ENCODE results near the gene SLC25A4. TPM values are rescaled to one million over a fixed set of nuclear protein-coding genes. Genes with fewer than 3 reads are reported as not detected.

The SLC25A4 gene
- total and polyA plus RNA-seq, 2 of the 13 experiments (the other 11 are each of a cell fraction or from before 2014, with no cell fraction given): 30.3 to 42.1 TPM

DNA sequence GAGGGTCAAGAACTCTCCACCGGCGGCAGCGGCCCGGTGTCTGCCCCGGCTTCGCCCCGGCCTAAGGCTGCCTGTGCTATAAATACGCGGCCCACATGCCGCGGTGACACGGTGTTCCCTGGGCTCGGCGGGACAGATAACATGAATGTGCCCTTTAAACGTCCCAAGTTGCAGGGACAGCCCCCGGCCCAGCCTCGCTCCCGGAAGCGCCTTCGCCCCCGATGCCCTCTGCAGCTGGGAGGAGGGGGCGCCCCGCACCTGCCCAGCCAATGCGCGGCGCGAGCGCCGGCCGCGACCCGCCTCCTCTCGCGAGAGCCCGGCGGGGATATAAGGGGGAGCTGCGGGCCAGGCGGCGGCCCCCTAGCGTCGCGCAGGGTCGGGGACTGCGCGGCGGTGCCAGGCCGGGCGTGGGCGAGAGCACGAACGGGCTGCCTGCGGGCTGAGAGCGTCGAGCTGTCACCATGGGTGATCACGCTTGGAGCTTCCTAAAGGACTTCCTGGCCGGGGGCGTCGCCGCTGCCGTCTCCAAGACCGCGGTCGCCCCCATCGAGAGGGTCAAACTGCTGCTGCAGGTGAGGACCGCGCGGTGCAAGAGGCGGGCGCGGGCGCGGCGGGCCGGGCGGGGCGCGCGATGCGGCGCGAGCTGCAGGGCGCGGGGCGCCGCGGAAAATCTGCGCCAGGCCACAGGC is at the start of gene SLC25A4 (continued):
- TF ChIP-seq AKAP8 (CRISPR knock-in tag; IDR thresholded peaks at IDR 0.05) (peak; percentile 26; the same call in 1 of the 2 replicates), ZKSCAN8 (CRISPR knock-in tag; IDR thresholded peaks at IDR 0.05; ENCODE audit: borderline replicate concordance) (no peak), ZNF235 (CRISPR knock-in tag; IDR thresholded peaks at IDR 0.05; ENCODE audit: borderline replicate concordance) (no peak), CBX5 (CRISPR knock-in tag; IDR thresholded peaks at IDR 0.05; ENCODE audit: borderline replicate concordance) (peak; percentile 38; the same call in 1 of the 2 replicates), MIER3 (CRISPR knock-in tag; IDR thresholded peaks at IDR 0.05; ENCODE audit: borderline replicate concordance) (0 out of 2 replicates have a peak, but pooled peaks have one; percentile 46), ZNF549 (CRISPR knock-in tag; IDR thresholded peaks at IDR 0.05) (0 out of 2 replicates have a peak, but pooled peaks have one; percentile 32), PAX8 (CRISPR knock-in tag; IDR thresholded peaks at IDR 0.05; ENCODE audit: borderline replicate concordance) (no peak), HNF4A (CRISPR knock-in tag; IDR thresholded peaks at IDR 0.05) (0 out of 2 replicates have a peak, but pooled peaks have one; percentile 29), ZNF766 (CRISPR knock-in tag; IDR thresholded peaks at IDR 0.05; ENCODE audit: borderline replicate concordance) (peak; percentile 66; the same call in 1 of the 2 replicates), NFYB (CRISPR knock-in tag; IDR thresholded peaks at IDR 0.05) (peak; percentile 86), SRF (IDR thresholded peaks at IDR 0.05; ENCODE audit: low read depth, low read length) (no peak), ZNF326 (CRISPR knock-in tag; IDR thresholded peaks at IDR 0.05; ENCODE audit: borderline replicate concordance) (no peak), DR1 (CRISPR knock-in tag; IDR thresholded peaks at IDR 0.05) (peak; percentile 97), POLR2A (IDR thresholded peaks at IDR 0.05; ENCODE audit: insufficient read depth in 1 of 2, low read depth in 2 of 2, low read length in 2 of 2) (peak; percentile 95 to 98), NFE2L2 (IDR thresholded peaks at IDR 0.05; ENCODE audit: low read length) (no peak)
- TF ChIP-seq, protein P1, sequence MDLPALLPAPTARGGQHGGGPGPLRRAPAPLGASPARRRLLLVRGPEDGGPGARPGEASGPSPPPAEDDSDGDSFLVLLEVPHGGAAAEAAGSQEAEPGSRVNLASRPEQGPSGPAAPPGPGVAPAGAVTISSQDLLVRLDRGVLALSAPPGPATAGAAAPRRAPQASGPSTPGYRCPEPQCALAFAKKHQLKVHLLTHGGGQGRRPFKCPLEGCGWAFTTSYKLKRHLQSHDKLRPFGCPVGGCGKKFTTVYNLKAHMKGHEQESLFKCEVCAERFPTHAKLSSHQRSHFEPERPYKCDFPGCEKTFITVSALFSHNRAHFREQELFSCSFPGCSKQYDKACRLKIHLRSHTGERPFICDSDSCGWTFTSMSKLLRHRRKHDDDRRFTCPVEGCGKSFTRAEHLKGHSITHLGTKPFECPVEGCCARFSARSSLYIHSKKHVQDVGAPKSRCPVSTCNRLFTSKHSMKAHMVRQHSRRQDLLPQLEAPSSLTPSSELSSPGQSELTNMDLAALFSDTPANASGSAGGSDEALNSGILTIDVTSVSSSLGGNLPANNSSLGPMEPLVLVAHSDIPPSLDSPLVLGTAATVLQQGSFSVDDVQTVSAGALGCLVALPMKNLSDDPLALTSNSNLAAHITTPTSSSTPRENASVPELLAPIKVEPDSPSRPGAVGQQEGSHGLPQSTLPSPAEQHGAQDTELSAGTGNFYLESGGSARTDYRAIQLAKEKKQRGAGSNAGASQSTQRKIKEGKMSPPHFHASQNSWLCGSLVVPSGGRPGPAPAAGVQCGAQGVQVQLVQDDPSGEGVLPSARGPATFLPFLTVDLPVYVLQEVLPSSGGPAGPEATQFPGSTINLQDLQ (CRISPR knock-in tag; IDR thresholded peaks at IDR 0.05): 0 out of 2 replicates have a peak, but pooled peaks have one; percentile 40
- TF ChIP-seq, protein P2, sequence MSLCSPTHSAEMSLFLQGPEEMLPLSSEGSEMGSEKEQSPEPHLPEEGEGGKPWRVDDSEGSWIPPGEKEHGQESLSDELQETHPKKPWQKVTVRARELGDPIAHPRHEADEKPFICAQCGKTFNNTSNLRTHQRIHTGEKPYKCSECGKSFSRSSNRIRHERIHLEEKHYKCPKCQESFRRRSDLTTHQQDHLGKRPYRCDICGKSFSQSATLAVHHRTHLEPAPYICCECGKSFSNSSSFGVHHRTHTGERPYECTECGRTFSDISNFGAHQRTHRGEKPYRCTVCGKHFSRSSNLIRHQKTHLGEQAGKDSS (CRISPR knock-in tag; IDR thresholded peaks at IDR 0.05; ENCODE audit: borderline replicate concordance, low read depth): no peak
- TF ChIP-seq, protein P3, sequence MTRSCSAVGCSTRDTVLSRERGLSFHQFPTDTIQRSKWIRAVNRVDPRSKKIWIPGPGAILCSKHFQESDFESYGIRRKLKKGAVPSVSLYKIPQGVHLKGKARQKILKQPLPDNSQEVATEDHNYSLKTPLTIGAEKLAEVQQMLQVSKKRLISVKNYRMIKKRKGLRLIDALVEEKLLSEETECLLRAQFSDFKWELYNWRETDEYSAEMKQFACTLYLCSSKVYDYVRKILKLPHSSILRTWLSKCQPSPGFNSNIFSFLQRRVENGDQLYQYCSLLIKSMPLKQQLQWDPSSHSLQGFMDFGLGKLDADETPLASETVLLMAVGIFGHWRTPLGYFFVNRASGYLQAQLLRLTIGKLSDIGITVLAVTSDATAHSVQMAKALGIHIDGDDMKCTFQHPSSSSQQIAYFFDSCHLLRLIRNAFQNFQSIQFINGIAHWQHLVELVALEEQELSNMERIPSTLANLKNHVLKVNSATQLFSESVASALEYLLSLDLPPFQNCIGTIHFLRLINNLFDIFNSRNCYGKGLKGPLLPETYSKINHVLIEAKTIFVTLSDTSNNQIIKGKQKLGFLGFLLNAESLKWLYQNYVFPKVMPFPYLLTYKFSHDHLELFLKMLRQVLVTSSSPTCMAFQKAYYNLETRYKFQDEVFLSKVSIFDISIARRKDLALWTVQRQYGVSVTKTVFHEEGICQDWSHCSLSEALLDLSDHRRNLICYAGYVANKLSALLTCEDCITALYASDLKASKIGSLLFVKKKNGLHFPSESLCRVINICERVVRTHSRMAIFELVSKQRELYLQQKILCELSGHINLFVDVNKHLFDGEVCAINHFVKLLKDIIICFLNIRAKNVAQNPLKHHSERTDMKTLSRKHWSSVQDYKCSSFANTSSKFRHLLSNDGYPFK (CRISPR knock-in tag; IDR thresholded peaks at IDR 0.05; ENCODE audit: borderline replicate concordance): peak; percentile 69; the same call in 1 of the 2 replicates
- TF ChIP-seq, protein P4, sequence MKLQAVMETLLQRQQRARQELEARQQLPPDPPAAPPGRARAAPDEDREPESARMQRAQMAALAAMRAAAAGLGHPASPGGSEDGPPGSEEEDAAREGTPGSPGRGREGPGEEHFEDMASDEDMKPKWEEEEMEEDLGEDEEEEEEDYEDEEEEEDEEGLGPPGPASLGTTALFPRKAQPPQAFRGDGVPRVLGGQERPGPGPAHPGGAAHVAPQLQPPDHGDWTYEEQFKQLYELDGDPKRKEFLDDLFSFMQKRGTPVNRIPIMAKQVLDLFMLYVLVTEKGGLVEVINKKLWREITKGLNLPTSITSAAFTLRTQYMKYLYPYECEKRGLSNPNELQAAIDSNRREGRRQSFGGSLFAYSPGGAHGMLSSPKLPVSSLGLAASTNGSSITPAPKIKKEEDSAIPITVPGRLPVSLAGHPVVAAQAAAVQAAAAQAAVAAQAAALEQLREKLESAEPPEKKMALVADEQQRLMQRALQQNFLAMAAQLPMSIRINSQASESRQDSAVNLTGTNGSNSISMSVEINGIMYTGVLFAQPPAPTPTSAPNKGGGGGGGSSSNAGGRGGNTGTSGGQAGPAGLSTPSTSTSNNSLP (IDR thresholded peaks at IDR 0.05; ENCODE audit: low read depth, low read length): no peak
- TF ChIP-seq, protein P5, sequence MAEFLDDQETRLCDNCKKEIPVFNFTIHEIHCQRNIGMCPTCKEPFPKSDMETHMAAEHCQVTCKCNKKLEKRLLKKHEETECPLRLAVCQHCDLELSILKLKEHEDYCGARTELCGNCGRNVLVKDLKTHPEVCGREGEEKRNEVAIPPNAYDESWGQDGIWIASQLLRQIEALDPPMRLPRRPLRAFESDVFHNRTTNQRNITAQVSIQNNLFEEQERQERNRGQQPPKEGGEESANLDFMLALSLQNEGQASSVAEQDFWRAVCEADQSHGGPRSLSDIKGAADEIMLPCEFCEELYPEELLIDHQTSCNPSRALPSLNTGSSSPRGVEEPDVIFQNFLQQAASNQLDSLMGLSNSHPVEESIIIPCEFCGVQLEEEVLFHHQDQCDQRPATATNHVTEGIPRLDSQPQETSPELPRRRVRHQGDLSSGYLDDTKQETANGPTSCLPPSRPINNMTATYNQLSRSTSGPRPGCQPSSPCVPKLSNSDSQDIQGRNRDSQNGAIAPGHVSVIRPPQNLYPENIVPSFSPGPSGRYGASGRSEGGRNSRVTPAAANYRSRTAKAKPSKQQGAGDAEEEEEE (CRISPR knock-in tag; IDR thresholded peaks at IDR 0.05; ENCODE audit: borderline replicate concordance): no peak
